ENCODE measurements around the gene KLHL30. TPM values are rescaled to one million over a fixed set of nuclear protein-coding genes. Genes with fewer than 3 reads are reported as not detected.

KLHL30 gene
- total RNA-seq, 2 donors from 2014 or later, result 0.07 to 0.13 TPM

DNA sequence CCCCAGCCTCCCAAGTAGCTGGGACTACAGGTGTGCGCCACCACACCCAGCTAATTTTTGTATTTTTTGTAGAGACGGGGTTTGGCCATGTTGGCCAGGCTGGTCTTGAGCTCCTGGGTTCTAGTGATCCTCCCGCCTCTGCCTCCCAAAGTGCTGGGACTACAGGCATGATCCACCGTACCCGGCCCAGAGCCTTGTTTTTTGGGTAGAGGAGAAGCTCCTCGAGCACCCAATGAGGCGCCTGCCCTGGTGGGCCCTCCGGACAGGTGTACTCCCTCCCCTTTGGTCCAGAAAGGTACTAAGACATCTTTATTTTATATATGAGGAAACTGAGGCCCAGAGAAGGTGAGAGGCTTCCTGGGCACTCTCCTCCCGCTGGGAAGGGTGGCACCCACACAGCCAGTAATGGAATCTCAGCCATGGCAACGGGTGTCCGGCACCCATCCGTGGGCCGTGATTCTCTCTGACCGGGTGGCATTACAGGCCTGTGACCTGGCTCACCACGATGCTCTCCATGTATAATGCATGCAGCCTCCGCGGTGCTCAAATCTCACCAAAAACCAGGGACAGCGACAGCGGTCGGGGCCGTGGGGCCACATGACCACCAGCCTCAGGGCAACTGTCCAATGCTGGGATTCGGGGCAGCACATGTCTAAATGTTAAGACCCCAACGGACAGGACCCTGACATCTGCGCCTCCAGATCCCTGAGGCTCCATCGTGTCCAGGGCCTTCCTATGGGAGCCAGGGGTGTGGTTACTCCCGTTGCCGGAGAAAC, 16.8 kb upstream of the KLHL30 start:
- Histone ChIP-seq H3K27ac (no peak overlapping the region), H3K36me3 (no peaks in the 10 kb centered on the region), H3K9ac (ENCODE audit: low read depth in 2 of 2, low read length in 2 of 2) (no peak overlapping the region), H3K4me1 (no peaks in the 10 kb centered on the region), H3K9me3 (no peaks in the 10 kb centered on the region), H3K27me3 (peaks cover 9% of the 10 kb centered on the region), H3K4me3 (no peak overlapping the region)
- TF ChIP-seq, protein P1, sequence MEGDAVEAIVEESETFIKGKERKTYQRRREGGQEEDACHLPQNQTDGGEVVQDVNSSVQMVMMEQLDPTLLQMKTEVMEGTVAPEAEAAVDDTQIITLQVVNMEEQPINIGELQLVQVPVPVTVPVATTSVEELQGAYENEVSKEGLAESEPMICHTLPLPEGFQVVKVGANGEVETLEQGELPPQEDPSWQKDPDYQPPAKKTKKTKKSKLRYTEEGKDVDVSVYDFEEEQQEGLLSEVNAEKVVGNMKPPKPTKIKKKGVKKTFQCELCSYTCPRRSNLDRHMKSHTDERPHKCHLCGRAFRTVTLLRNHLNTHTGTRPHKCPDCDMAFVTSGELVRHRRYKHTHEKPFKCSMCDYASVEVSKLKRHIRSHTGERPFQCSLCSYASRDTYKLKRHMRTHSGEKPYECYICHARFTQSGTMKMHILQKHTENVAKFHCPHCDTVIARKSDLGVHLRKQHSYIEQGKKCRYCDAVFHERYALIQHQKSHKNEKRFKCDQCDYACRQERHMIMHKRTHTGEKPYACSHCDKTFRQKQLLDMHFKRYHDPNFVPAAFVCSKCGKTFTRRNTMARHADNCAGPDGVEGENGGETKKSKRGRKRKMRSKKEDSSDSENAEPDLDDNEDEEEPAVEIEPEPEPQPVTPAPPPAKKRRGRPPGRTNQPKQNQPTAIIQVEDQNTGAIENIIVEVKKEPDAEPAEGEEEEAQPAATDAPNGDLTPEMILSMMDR (IDR thresholded peaks at IDR 0.05), result no peak
- DNase-seq, result no peak
- intact Hi-C loops (cut with DNase I), result no loop called here

DNA sequence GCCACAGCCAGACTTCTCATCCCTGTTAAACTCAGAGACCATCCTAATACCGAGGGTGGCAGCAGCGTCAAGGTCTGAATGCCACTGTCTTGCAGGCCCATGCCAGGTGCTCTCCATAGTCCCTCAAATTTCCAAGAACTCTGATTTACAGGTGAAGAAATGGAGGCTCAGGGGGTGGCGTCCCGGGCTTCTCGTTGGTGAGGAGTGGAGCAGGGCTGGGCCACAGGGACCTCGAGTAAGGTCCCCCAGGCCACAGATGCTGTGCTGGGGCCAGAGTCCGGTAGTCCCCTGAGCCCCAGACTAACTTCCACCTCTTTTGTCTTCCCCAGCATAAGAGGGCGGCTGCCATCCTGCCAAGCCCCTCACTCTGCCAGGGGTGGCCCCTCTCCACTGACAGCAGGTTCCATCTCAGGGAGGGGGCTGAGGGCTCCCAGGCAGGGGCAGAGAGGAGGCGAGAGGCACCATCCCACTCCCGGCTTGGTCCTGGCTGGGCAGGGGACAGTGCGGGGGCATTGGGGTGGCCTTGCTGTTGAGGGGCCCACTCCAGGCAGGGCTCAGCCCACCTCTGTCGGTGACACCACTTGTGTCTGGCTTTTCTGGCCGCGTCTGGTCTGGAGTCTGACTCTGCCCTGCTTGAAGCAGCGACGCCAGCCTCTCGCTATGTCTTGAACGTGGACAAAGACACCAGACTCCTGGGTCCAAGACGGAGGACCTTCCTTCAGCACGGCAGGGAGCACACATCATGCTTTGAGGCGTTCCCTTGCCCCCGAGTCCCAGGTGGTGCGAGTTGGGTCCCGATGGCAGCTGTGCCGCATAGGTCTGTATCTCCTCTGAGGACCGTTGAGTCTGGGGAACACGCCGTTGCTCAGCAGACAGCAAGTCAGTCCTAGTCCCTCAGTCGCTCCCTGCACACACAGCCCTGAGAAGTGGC, 15.9 kb upstream of the KLHL30 start:
- no peaks in the 10 kb centered on the region for H3K4me1 ChIP-seq
- intact Hi-C loops (cut with DNase I), result no loop called here
- no peak overlapping the region for H3K9ac ChIP-seq (ENCODE audit: low read depth in 2 of 2, low read length in 2 of 2)
- TF ChIP-seq, protein P1 (IDR thresholded peaks at IDR 0.05), result no peak
- H3K27ac ChIP-seq, result no peak overlapping the region
- H3K9me3 ChIP-seq, result no peaks in the 10 kb centered on the region
- peaks cover 9% of the 10 kb centered on the region for H3K27me3 ChIP-seq
- no peak for DNase-seq
- no peaks in the 10 kb centered on the region for H3K36me3 ChIP-seq
- H3K4me3 ChIP-seq, result no peak overlapping the region

DNA sequence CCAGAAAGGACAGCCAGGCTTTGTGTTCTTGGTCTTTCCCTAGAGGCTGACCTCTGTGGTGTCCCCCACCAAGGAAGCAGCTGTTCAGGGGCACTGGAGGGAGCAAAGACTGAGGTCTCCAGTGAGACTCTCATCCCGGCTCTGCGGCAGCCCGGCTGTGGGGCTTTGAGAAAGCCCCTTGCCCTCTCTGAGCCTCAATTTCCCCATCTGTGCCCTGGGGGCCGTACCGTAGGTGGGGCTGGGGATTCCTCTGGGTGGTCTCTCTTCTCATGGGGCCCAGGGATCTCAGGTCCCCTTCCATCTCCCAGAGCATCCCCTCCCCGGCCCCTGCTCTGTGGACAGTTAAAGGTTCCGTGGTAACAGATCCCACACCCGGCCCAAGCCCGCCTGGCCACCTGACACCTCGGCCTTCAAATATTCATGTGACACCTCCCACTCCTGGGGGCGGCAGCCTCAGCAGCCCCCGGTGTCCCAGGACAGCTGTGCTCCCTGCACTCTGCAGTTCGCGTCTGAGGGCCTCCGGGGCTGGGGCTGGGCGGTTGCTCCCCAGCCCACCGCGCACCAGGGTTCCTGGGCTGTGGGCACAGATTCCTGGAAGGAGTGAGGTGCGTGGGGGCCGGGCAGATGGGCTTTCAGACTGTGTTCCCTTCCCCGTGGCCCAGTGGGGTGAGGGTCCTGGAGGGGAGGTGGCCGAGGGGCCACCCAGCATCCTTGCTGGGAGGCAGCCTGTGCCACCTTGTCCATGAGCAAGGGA, 15.1 kb upstream of the KLHL30 start:
- no peak for DNase-seq

DNA sequence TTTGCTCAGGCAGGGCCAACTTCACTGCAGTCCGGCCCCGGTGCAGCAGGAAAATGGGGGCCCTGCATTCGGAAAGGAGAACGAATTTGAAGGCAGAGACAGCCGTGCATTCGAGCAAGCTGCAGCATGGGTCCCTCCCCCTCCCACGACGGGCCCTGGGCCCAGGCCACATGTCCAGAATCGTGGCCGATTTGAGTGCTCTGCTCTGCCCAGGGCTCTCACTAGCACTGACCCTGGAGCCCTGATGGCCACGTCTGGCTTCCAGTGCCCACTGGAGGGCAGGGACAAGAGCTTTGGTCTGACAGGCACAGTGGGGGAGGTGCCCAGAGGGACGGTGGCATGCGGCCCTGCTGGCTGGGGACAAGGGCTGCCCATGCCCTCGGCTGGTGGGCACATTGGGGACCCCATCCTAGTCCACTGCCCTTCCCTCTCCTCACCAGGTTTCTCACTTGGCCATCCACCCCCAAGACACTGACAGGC, 14.4 kb upstream of the KLHL30 start:
- no peaks in the 10 kb centered on the region for H3K4me1 ChIP-seq
- no peak overlapping the region for H3K4me3 ChIP-seq
- H3K36me3 ChIP-seq, result no peaks in the 10 kb centered on the region
- intact Hi-C loops (cut with DNase I), result no loop called here
- TF ChIP-seq, protein P1 (IDR thresholded peaks at IDR 0.05), result no peak
- peaks cover 9% of the 10 kb centered on the region for H3K27me3 ChIP-seq
- no peak overlapping the region for H3K9ac ChIP-seq (ENCODE audit: low read depth in 2 of 2, low read length in 2 of 2)
- H3K27ac ChIP-seq, result no peak overlapping the region
- no peaks in the 10 kb centered on the region for H3K9me3 ChIP-seq
- no peak for DNase-seq

More for the DNA sequence above, 15.1 kb upstream of the KLHL30 start:
- intact Hi-C loops (cut with DNase I), result no loop called here
- Histone ChIP-seq H3K27ac (no peak overlapping the region), H3K27me3 (peaks cover 9% of the 10 kb centered on the region), H3K36me3 (no peaks in the 10 kb centered on the region), H3K4me3 (no peak overlapping the region), H3K4me1 (no peaks in the 10 kb centered on the region), H3K9me3 (no peaks in the 10 kb centered on the region), H3K9ac (ENCODE audit: low read depth in 2 of 2, low read length in 2 of 2) (no peak overlapping the region)
- TF ChIP-seq, protein P1 (IDR thresholded peaks at IDR 0.05), result no peak

Measured in colonic mucosa (tissue), 4 donors.